HG03521 (cell line): ENCODE measurements around the gene CDCA4.
A peak's percentile ranks its signal among the peaks of the same experiment; 100 is the strongest.
"Not testable (repeated sequence)": the region's sequence is repeated elsewhere in the genome, so short reads cannot be mapped to it uniquely, and the experiment has no call there.

Experiments used
- ATAC-seq: cut with Tn5 transposase; IDR thresholded peaks from one replicate; pipeline ENCODE4 v1.9.1; 2021; ENCODE audit warnings: mild to moderate bottlenecking, moderate library complexity; ENCODE audit not compliant: unreplicated experiment

CDCA4 gene

GRCh38 chr14:105020815-105021655 lies at the start of gene CDCA4:
CDCA4 (minus strand) TSS chr14:105021083; CDS start chr14:105011929, 9,154 bp downstream.
- peak; percentile 80 for ATAC-seq

DNA sequence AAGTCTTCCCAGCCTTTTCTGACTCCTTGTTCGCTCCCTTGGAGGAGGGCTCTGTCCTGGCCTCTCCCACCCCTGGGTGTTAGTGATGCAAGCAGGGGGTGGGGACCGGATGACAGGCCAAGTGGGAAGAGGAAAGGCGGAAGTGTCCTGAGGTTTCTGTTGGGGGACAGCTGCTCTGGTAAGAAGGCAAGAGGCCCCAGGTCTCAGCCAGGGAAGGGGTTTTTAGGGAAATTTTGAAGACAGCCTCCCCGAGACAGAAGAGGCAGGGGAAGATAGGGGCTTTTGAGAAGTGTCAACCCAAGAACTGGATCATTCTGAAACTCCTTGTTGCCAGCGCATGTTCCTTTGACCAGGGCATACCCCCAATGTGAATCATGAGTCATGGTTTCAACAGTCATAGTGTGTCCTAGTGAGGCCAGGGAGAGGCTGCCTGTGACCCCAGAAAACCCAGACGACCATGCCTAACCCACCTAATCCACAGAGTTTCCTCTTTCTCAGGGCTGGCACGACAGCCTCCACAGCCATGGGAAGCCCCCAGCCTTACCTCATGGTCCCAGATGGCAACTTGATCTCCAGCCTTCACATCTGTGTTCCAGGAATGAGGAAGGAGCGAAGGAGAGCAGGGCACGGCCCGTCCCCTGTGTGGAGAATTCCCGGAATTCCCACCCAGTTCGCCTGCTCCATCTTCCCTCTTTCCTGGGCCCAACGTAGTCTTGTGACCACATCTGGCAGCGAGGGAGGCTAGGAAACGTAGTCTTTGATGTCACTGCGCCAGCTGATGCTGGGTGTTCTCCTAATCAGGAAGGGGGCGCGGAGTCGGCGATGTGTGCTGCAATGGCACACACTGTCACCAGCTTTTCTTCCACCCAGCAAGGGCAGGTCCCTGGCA lies 49.2 kb upstream of the CDCA4 start:
- peak; percentile 37 for ATAC-seq

DNA sequence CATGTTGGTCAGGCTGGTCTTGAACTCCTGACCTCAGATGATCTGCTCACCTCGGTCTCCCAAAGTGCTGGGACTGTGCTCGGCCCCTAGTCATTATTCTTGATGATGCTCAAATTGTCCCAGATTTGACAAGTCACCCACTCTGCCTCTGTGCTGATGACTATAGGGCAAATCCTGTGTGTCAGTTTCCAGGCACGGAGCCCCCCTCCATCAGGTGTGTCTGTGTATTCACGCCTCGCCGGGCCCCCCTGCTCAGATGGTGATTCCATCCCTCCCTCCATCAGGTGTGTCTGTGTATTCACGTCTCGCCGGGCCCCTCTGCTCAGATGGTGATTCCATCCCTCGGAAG lies 48.6 kb upstream of the CDCA4 start:
- no peak for ATAC-seq

GRCh38 chr14:105068818-105069217 lies 47.9 kb upstream of the CDCA4 start:
- ATAC-seq = no peak

GRCh38 chr14:105067969-105068301 lies 47.1 kb upstream of the CDCA4 start:
- ATAC-seq = no peak

- no peak for ATAC-seq
Measured at GRCh38 chr14:105067140-105067968, 46.5 kb upstream of the CDCA4 start.

DNA sequence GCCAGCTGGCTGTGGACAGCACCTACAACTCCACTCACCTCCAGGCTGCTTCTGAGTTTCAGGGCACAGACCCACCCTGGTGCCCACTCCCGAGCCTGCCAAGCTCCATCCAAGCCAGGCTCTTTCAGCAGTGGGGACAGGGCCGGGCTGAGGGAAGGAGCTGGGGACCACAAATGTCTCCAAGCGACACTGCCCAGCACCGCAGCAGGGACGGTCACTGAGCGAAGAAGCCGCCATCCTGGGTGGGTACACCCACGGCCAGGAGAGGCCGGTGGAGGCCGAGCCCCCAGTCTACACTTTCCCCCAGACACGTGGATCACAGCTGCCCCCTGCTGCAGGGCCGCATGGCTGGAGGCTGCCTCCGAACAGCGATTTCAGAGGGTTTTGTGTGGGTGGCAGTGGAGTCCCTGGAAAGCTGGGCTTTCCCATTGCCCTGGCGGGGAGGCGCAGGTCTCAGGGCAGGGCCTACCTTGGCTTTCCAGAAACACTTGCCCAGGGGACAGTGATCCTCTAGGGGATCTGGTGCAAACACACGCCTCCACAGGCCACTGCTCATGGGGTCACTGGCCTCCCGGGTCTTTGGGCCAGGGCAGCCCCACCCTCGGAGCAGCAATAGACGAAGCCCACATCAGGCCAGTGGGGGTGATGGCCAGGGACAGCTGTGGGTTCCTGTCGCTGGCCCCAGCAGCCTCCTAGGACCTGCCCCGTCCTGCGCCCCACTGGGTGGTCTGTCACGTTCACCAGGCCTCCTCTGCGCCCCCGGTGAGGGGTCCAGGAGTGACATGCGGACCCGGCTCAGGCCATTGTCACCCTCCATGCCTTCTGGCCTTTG lies 45.6 kb upstream of the CDCA4 start:
- ATAC-seq = no peak

GRCh38 chr14:105065280-105066228 lies 44.7 kb upstream of the CDCA4 start, which contains the start of gene GPR132:
GPR132 (minus strand) TSS chr14:105065430; CDS start chr14:105055420, 10,010 bp downstream.
- ATAC-seq = peak; percentile 36

GRCh38 chr14:105064721-105065143 lies 43.8 kb upstream of the CDCA4 start:
- no peak for ATAC-seq

GRCh38 chr14:105064001-105064400 lies 43.1 kb upstream of the CDCA4 start:
- ATAC-seq = no peak

GRCh38 chr14:105063506-105063905 lies 42.6 kb upstream of the CDCA4 start:
- not testable (repeated sequence) for ATAC-seq

- no peak for ATAC-seq
Measured at GRCh38 chr14:105063056-105063455, 42.2 kb upstream of the CDCA4 start.

- no peak for ATAC-seq
Measured at GRCh38 chr14:105062048-105062433, 41.2 kb upstream of the CDCA4 start.

DNA sequence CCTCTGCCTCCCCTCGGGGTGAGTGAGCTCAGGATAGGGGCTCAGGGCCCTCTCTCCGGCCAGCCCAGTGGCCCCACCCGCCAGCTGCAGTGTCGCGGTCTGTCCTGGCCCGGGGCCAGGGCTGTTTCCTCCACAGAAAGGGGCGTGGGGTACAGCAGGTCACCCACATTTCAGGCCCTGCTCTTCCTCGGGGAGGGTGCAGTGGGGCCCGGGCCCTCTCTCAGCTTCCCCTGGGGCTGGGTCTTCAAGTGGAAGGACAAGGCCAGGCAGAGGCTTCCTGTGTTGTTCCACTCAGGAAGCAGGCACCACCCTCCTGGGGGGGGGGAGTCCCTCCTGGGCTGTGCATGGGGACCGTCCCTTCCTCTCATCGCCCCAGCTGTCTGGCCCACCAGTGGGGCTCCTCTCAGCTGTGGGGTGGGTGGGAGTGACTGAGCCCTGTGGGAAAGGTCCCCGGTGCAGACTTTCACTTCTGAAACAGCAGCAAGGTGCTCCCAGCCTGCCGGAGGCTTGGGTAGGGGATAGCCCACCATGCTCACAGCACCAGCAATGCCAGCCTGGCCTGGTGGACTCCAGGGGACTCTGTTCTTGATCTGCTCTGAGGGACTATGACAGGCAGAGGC lies 40.7 kb upstream of the CDCA4 start:
- peak; percentile 29 for ATAC-seq

DNA sequence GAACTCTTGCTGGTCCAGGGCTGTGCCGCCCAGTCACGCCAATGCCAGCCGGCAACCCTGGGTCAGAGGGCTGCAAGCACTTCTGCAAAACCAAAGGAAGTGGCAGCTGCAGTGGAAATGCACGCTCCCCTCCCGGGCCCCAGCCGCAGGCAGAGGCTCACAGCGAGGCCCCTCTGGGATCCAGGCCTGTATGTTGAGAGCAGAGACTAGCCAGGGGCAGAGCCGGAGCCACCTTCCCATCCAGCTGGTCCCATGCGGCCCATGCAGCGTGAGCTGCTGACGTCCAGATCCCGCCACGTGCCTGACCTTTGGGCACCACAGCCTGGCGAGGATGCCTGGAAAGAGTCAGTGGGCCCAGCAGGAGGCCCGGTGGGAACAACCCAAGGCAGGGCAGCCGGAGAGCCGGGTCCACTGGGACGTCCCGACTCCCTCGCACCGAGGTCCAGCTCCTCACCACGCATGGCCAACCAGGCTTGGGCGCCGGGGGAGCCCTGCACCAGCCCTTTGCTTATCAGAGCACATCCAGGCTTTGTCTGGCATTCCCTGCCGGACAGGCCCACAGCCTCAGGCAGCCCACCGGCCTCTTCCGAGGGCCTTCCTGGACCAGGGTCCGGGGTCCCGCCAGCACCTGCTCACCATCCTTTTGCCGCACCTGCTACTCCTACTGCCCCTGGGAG lies 40.0 kb upstream of the CDCA4 start:
- no peak for ATAC-seq

DNA sequence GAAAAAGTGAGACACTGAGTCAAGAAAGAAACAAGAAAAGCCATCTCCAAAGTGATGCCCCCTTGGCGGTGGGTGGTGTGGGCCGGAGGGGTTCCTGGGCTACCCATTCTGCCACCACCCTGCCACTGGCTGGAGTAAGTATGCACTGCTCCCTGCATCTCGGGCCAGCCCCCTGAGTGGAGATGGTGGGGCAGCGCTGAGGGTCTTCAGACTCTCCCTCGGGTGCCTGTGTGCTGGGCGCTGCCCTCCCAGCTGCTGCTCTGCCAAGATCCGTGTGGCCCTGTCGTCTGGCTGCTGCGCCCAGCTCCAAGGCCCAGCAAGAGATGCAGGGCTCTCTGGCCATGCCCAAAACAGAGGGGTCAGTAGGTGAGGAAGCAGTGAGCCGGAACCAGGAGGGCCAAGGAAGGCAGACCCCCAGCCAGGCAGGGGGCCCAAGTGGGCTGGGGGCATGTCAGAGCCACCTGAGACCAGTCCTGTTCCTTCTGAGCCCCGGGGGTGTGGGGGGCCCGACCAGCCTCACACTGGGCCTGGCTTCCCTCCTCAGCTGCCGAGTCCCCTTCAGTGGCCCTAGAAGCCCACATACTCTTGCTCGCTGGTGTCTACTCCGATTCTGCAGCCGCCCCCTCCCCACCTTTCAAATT lies 39.2 kb upstream of the CDCA4 start:
- ATAC-seq = no peak
